H1 (cell line): ENCODE results near the gene MID1. TPM values are rescaled to one million over a fixed set of nuclear protein-coding genes. Genes with fewer than 3 reads are reported as not detected.

Experiments used
- CTCF ChIA-PET: fragments of 300-600 bp; sonication (Branson Sonifier 250); formaldehyde crosslinking; loops from one replicate; lab custom pipeline; 2021; ENCODE audit not compliant: partially characterized antibody; lab: Charles Lee
- POLR2A ChIA-PET: fragments of 300-600 bp; sonication (Branson Sonifier 250); formaldehyde crosslinking; loops from one replicate; lab custom pipeline; 2021; ENCODE audit warnings: inconsistent platforms; ENCODE audit not compliant: partially characterized antibody; lab: Charles Lee
- DNase-seq, 2 experiments: peaks; one replicate each; pipeline versions ENCODE4 v3.0.0 to v3.0.0-alpha.2; 2010 to 2022; ENCODE audit warnings: low spot score in 2 of 2, low read depth in 1 of 2, mixed read lengths in 1 of 2
- FAIRE-seq: peaks from 2 replicates; lab custom pipeline; 2011; peaks lifted over from hg19 to GRCh38; lab: Jason Lieb, UNC
- H2AFZ ChIP-seq: 2 replicates; pipeline ENCODE4 v1.8.1; 2012; ENCODE audit warnings: low read length, inconsistent platforms
- H2AK5ac ChIP-seq: 2 replicates; pipeline ENCODE4 v1.6.1; 2013; ENCODE audit warnings: low read depth, low read length
- H2BK120ac ChIP-seq: replicated peaks from 2 replicates; pipeline ENCODE3; 2013; ENCODE audit warnings: low read depth, low read length, inconsistent platforms
- H2BK12ac ChIP-seq: 2 replicates; pipeline ENCODE4 v1.6.1; 2013; ENCODE audit warnings: low read depth, low read length
- H2BK15ac ChIP-seq: 2 replicates; pipeline ENCODE4 v1.6.1; 2013; ENCODE audit warnings: low read length
- H2BK20ac ChIP-seq: 2 replicates; pipeline ENCODE4 v1.6.1; 2013; ENCODE audit warnings: low read length
- H2BK5ac ChIP-seq: 2 replicates; pipeline ENCODE4 v1.6.1; 2013; ENCODE audit warnings: low read depth, low read length
- H3K14ac ChIP-seq: 2 replicates; pipeline ENCODE4 v1.6.1; 2013; ENCODE audit warnings: inconsistent platforms; ENCODE audit not compliant: insufficient read length
- H3K18ac ChIP-seq: 2 replicates; pipeline ENCODE4 v1.6.1; 2013; ENCODE audit warnings: low read length; ENCODE audit errors: extremely low read depth
- H3K23ac ChIP-seq: 2 replicates; pipeline ENCODE4 v1.6.1; 2013; ENCODE audit warnings: inconsistent platforms; ENCODE audit not compliant: insufficient read length
- H3K23me2 ChIP-seq: 2 replicates; pipeline ENCODE4 v1.6.1; 2013; ENCODE audit warnings: low read depth, low read length
- H3K27ac ChIP-seq: 2 replicates; pipeline ENCODE4 v1.6.1; 2011; ENCODE audit warnings: low read depth, low read length, inconsistent platforms
- H3K27me3 ChIP-seq, 4 experiments: replicated peaks in 1 of 4; 1 replicate in 1 of 4; 2 replicates in 3 of 4; pipeline versions ENCODE4 v1.6.1 to v1.8.1; 2011 to 2013; ENCODE audit warnings: low read length in 3 of 4, mild to moderate bottlenecking in 3 of 4, inconsistent platforms in 2 of 4, mixed read lengths in 2 of 4, moderate library complexity in 1 of 4; ENCODE audit not compliant: control insufficient read depth in 3 of 4, insufficient read depth in 3 of 4; ENCODE audit errors: extremely low read depth in 1 of 4
- H3K36me3 ChIP-seq, 4 experiments: 2 replicates each; pipeline versions ENCODE4 v1.6.1 to v1.8.1; 2011 to 2013; ENCODE audit warnings: mild to moderate bottlenecking in 4 of 4, low read length in 3 of 4, moderate library complexity in 2 of 4, control low read depth in 1 of 4, inconsistent platforms in 1 of 4; ENCODE audit not compliant: insufficient read depth in 4 of 4, control insufficient read depth in 2 of 4
- H3K4ac ChIP-seq: replicated peaks from 2 replicates; pipeline ENCODE3; 2013; ENCODE audit warnings: low read length, low read depth, mixed read lengths, inconsistent platforms; ENCODE audit not compliant: insufficient read length
- H3K4me1 ChIP-seq, 4 experiments: replicated peaks in 1 of 4; 1 replicate in 1 of 4; 2 replicates in 3 of 4; pipeline versions ENCODE4 v1.6.1 to v1.8.1; 2011 to 2013; ENCODE audit warnings: low read length in 3 of 4, inconsistent platforms in 2 of 4, mixed read lengths in 1 of 4; ENCODE audit not compliant: insufficient read depth in 4 of 4, control insufficient read depth in 3 of 4
- H3K4me2 ChIP-seq, 2 experiments: 2 replicates each; pipeline versions ENCODE4 v1.6.1 to v1.8.1; 2011 to 2013; ENCODE audit warnings: low read depth in 2 of 2, low read length in 2 of 2, control low read depth in 1 of 2, inconsistent platforms in 1 of 2, mild to moderate bottlenecking in 1 of 2; ENCODE audit not compliant: insufficient read depth in 1 of 2
- H3K4me3 ChIP-seq, 4 experiments: fragments of 200-600, 300-600 bp in 1 of 4; sonication (generic), shearing (Covaris generic), sonication (Bioruptor Twin) in 1 of 4; 2 replicates each; pipeline versions ENCODE4 v1.5.1 to v1.8.1; 2011 to 2016; ENCODE audit warnings: low read length in 4 of 4, low read depth in 3 of 4, control low read depth in 2 of 4, inconsistent platforms in 2 of 4, mild to moderate bottlenecking in 2 of 4, mixed read lengths in 1 of 4, moderate library complexity in 1 of 4; ENCODE audit not compliant: insufficient read depth in 2 of 4; ENCODE audit errors: extremely low read depth in 1 of 4
- H3K56ac ChIP-seq: replicated peaks from 2 replicates; pipeline ENCODE3; 2013; ENCODE audit warnings: low read depth, mild to moderate bottlenecking, mixed read lengths, low read length, inconsistent platforms; ENCODE audit not compliant: insufficient read length
- H3K79me1 ChIP-seq: 2 replicates; pipeline ENCODE4 v1.6.1; 2013; ENCODE audit warnings: low read depth, low read length, control low read depth
- H3K79me2 ChIP-seq, 2 experiments: 2 replicates each; pipeline versions ENCODE4 v1.6.1 to v1.8.1; 2012 to 2013; ENCODE audit warnings: low read length in 2 of 2, mild to moderate bottlenecking in 2 of 2, inconsistent platforms in 1 of 2; ENCODE audit not compliant: insufficient read depth in 2 of 2, control insufficient read depth in 1 of 2
- H3K9ac ChIP-seq, 4 experiments: replicated peaks in 1 of 4; 1 replicate in 1 of 4; 2 replicates in 3 of 4; pipeline versions ENCODE4 v1.6.1 to v1.8.1; 2011 to 2013; ENCODE audit warnings: low read depth in 3 of 4, low read length in 3 of 4, control low read depth in 2 of 4, mild to moderate bottlenecking in 2 of 4, moderate library complexity in 2 of 4, inconsistent platforms in 1 of 4; ENCODE audit errors: extremely low read depth in 1 of 4
- H3K9me3 ChIP-seq, 2 experiments: 2 replicates each; pipeline versions ENCODE4 v1.6.1 to v1.8.1; 2012 to 2013; ENCODE audit warnings: mild to moderate bottlenecking in 2 of 2, moderate library complexity in 2 of 2, control low read depth in 1 of 2, inconsistent platforms in 1 of 2, low read depth in 1 of 2, low read length in 1 of 2, mixed read lengths in 1 of 2; ENCODE audit not compliant: insufficient read depth in 2 of 2
- H4K20me1 ChIP-seq, 2 experiments: replicated peaks in 1 of 2; 2 replicates each; pipeline versions ENCODE3 to v1.8.1; 2011 to 2013; ENCODE audit warnings: inconsistent platforms in 2 of 2, low read length in 2 of 2, mild to moderate bottlenecking in 1 of 2; ENCODE audit not compliant: insufficient read depth in 2 of 2, control insufficient read depth in 1 of 2
- H4K5ac ChIP-seq: 2 replicates; pipeline ENCODE4 v1.6.1; 2013; ENCODE audit warnings: low read length, low read depth, mixed read lengths, inconsistent platforms; ENCODE audit not compliant: insufficient read length
- H4K8ac ChIP-seq: 2 replicates; pipeline ENCODE4 v1.8.0; 2013; ENCODE audit warnings: mild to moderate bottlenecking, moderate library complexity, low read length, inconsistent platforms; ENCODE audit not compliant: insufficient read depth; ENCODE audit errors: extremely low read depth
- H4K91ac ChIP-seq: replicated peaks from 2 replicates; pipeline ENCODE3; 2013; ENCODE audit warnings: low read length, mixed read lengths, inconsistent platforms; ENCODE audit not compliant: insufficient read length
- CTBP2 ChIP-seq: IDR thresholded peaks from 2 replicates; pipeline ENCODE4 v1.7.0; 2011; ENCODE audit warnings: borderline replicate concordance, mild to moderate bottlenecking, moderate library complexity, mixed read lengths, low read length; ENCODE audit not compliant: insufficient read depth, insufficient read length
- EP300 ChIP-seq, 2 experiments: IDR thresholded peaks; 1 replicate in 1 of 2; 2 replicates in 1 of 2; pipeline ENCODE4 v1.6.1; 2011 to 2012; ENCODE audit warnings: low read depth in 2 of 2, low read length in 2 of 2, mild to moderate bottlenecking in 2 of 2, borderline replicate concordance in 1 of 2, inconsistent platforms in 1 of 2, moderate library complexity in 1 of 2
- GABPA ChIP-seq: IDR thresholded peaks from 2 replicates; pipeline ENCODE4 v1.6.1; 2011; ENCODE audit warnings: mild to moderate bottlenecking, low read length, moderate library complexity, borderline replicate concordance; ENCODE audit not compliant: insufficient read depth
- polyA plus RNA-seq, 7 experiments: library from polyadenylated mRNA; depleted of rRNA in 3 of 7; stranded (reverse) in 5 of 7; unstranded in 2 of 7; fragments of >200 nt in 5 of 7; fragments of 200-250 nt in 2 of 7; gene quantifications; 1 replicate in 5 of 7; 2 replicates in 1 of 7; 4 replicates in 1 of 7; pipeline versions ENCODE4 v1.2.1 to v1.2.3, GENCODE V29; 2011 to 2013; ENCODE audit warnings: missing spikeins in 2 of 7, mixed read lengths in 2 of 7
- total RNA-seq: library from RNA; stranded (reverse); fragmentation: NEBNext Ultra II Directional; extraction: Animal tissue kit (Norgen Biotek cat#: 25700); gene quantifications from 2 replicates; pipeline ENCODE4 v1.2.1, GENCODE V29; 2021

MID1 gene
- total and polyA plus RNA-seq, 2 of the 8 experiments (the other 6 are each of a cell fraction or from before 2014, with no cell fraction given) = 12.9 to 54.3 TPM

GRCh38 chrX:10538831-10539230 is 81.6 kb downstream of the MID1 start:
- Histone ChIP-seq H3K56ac (no peak overlapping the region), H4K5ac (no peak overlapping the region), H3K4me2 (no peak overlapping the region), H4K20me1 (no peaks in the 10 kb centered on the region), H3K27ac (no peak overlapping the region), H3K79me2 (peaks cover 0 to 32% of the 10 kb centered on the region in 2 experiments; a peak in 2 of 4 replicates), H3K4me3 (no peak overlapping the region), H4K91ac (no peak overlapping the region), H2BK5ac (no peak overlapping the region), H3K23me2 (no peaks in the 10 kb centered on the region), H3K27me3 (no peaks in the 10 kb centered on the region), H3K14ac (no peak overlapping the region), H4K8ac (no peak overlapping the region), H3K23ac (no peak overlapping the region)
- FAIRE-seq (no peak), DNase-seq (no peak)
- CTCF ChIA-PET = interaction anchor here (0.6 kb wide), 1 partner anchor 235 kb away, joined by 3 read pairs; no protein-coding TSS in a partner anchor
- TF ChIP-seq GABPA (no peak), EP300 (IDR thresholded peaks at IDR 0.05; ENCODE audit: borderline replicate concordance in 1 of 2, low read depth in 2 of 2, low read length in 2 of 2) (no peak), CTBP2 (no peak)
- TF ChIP-seq, all 59 proteins: peak for 0
- POLR2A ChIA-PET = no interaction called here
- H3K9me3 ChIP-seq = no peaks in the 10 kb centered on the region
- H3K18ac ChIP-seq = no peak overlapping the region
- H3K4ac ChIP-seq = no peak overlapping the region
- no peak overlapping the region for H2BK120ac ChIP-seq
- H2BK15ac ChIP-seq = no peak overlapping the region
- H2AK5ac ChIP-seq = no peak overlapping the region
- H2BK12ac ChIP-seq = no peak overlapping the region
- no peak overlapping the region for H2BK20ac ChIP-seq
- no peak overlapping the region for H3K9ac ChIP-seq
- H3K36me3 ChIP-seq = no peaks in the 10 kb centered on the region
- H3K79me1 ChIP-seq = no peaks in the 10 kb centered on the region
- H2AFZ ChIP-seq = no peak overlapping the region
- peaks cover 0 to 2% (median 1%) of the 10 kb centered on the region in 4 experiments; a peak in 1 of 7 replicates for H3K4me1 ChIP-seq
